HG03342 (cell line): ENCODE measurements around the gene ERGIC3.

ENCODE experiments used
- ATAC-seq: cut with Tn5 transposase; IDR thresholded peaks from one replicate; pipeline ENCODE4 v1.9.1; 2021; ENCODE audit warnings: mild to moderate bottlenecking, moderate library complexity; ENCODE audit not compliant: unreplicated experiment

Gene ERGIC3

GRCh38 chr20:35560105-35560511 lies 18.2 kb downstream of the ERGIC3 start:
- no peak for ATAC-seq

GRCh38 chr20:35560541-35560940 lies 18.7 kb downstream of the ERGIC3 start:
- no peak for ATAC-seq

GRCh38 chr20:35561268-35561667 lies 19.4 kb downstream of the ERGIC3 start:
- no peak for ATAC-seq

GRCh38 chr20:35561671-35562070 lies 19.8 kb downstream of the ERGIC3 start:
- no peak for ATAC-seq

GRCh38 chr20:35562541-35563110 lies 20.7 kb downstream of the ERGIC3 start:
- ATAC-seq, result no peak

- ATAC-seq, result no peak
These were observed 22.0 kb downstream of the ERGIC3 start for GRCh38 chr20:35563834-35564233.

- ATAC-seq, result no peak
These were observed 23.0 kb downstream of the ERGIC3 start for GRCh38 chr20:35564905-35565304.

- ATAC-seq, result no peak
These were observed 26.8 kb downstream of the ERGIC3 start for GRCh38 chr20:35568645-35569044.

- ATAC-seq, result no peak
These were observed 29.7 kb downstream of the ERGIC3 start for GRCh38 chr20:35571555-35571954.

- ATAC-seq, result no peak
These were observed 31.0 kb downstream of the ERGIC3 start for GRCh38 chr20:35572838-35573237.

GRCh38 chr20:35575958-35576357 lies 34.1 kb downstream of the ERGIC3 start:
- ATAC-seq, result no peak

GRCh38 chr20:35576816-35577215 lies 34.9 kb downstream of the ERGIC3 start:
- no peak for ATAC-seq

- ATAC-seq, result no peak
These were observed 36.6 kb downstream of the ERGIC3 start for GRCh38 chr20:35578469-35578868.

GRCh38 chr20:35579196-35579595 lies 37.3 kb downstream of the ERGIC3 start:
- no peak for ATAC-seq

- no peak for ATAC-seq
These were observed 40.3 kb downstream of the ERGIC3 start for GRCh38 chr20:35582131-35582530.

- no peak for ATAC-seq
These were observed 41.0 kb downstream of the ERGIC3 start for GRCh38 chr20:35582741-35583404.

- no peak for ATAC-seq
These were observed 42.0 kb downstream of the ERGIC3 start for GRCh38 chr20:35583636-35584560.

- ATAC-seq, result no peak
These were observed 45.0 kb downstream of the ERGIC3 start for GRCh38 chr20:35586751-35587425.

GRCh38 chr20:35587436-35587835 lies 45.6 kb downstream of the ERGIC3 start:
- no peak for ATAC-seq

GRCh38 chr20:35588397-35588796 lies 46.5 kb downstream of the ERGIC3 start:
- ATAC-seq, result no peak

GRCh38 chr20:35592339-35592974 lies 50.6 kb downstream of the ERGIC3 start:
- ATAC-seq, result no peak
